Subcutaneous adipose tissue (tissue), 4 donors: ENCODE measurements around the gene NLRC3. TPM values are rescaled to one million over a fixed set of nuclear protein-coding genes. Genes with fewer than 3 reads are reported as not detected.

Source experiments
- CTCF ChIP-seq: fragments of 450-650 bp; IDR thresholded peaks from one replicate; pipeline ENCODE4 v1.5.1; 2016; ENCODE audit warnings: low read depth, mild to moderate bottlenecking, control low read depth, antibody characterized with exemption, moderate library complexity
- total RNA-seq, 4 donors: library from RNA; depleted of rRNA; stranded (reverse); fragments of >200 nt; gene quantifications; one replicate each; pipeline ENCODE4 v1.1.0, GENCODE V29; 2016

The NLRC3 gene
- total RNA-seq, 4 donors from 2014 or later: 0.49 to 1.5 (median 1.0) TPM

- no peak for TF ChIP-seq CTCF
These were observed 58.2 kb downstream of the NLRC3 start for GRCh38 chr16:3518986-3519348.

GRCh38 chr16:3518292-3518985 lies 58.8 kb downstream of the NLRC3 start:
- TF ChIP-seq CTCF: no peak

- TF ChIP-seq CTCF: no peak
These were observed 61.3 kb downstream of the NLRC3 start for GRCh38 chr16:3515897-3516296.

GRCh38 chr16:3514621-3515020 lies 62.6 kb downstream of the NLRC3 start:
- no peak for TF ChIP-seq CTCF

- no peak for TF ChIP-seq CTCF
These were observed 63.2 kb downstream of the NLRC3 start for GRCh38 chr16:3513892-3514583.

GRCh38 chr16:3511286-3512180 lies 65.7 kb downstream of the NLRC3 start:
- no peak for TF ChIP-seq CTCF

- no peak for TF ChIP-seq CTCF
These were observed 66.8 kb downstream of the NLRC3 start for GRCh38 chr16:3510416-3510815.
